Gastrocnemius medialis (tissue), 4 donors: ENCODE measurements around the gene CNPY3. TPM values are rescaled to one million over a fixed set of nuclear protein-coding genes. Genes with fewer than 3 reads are reported as not detected.

Experiments
- ATAC-seq, 2 donors: fragments of 150-250 bp; one replicate each; pipeline ENCODE4 v1.9.1; 2016
- DNase-seq, 2 donors: peaks; one replicate each; pipeline ENCODE4 v3.0.0-alpha.2; 2019
- H3K27ac ChIP-seq, 4 donors: fragments of 200-600 bp; sonication (generic); 1 replicate in 1 of 4; 2 replicates in 3 of 4; pipeline ENCODE4 v1.5.1; 2016 to 2018; ENCODE audit warnings: mild to moderate bottlenecking in 2 of 4, moderate library complexity in 1 of 4
- H3K27me3 ChIP-seq, 3 donors: fragments of 200-600 bp; sonication (generic) in 2 of 3; 1 replicate in 1 of 3; 2 replicates in 2 of 3; pipeline versions ENCODE4 v1.5.1 to v1.6.0; 2016 to 2019; ENCODE audit warnings: mild to moderate bottlenecking in 1 of 3, moderate library complexity in 1 of 3
- H3K36me3 ChIP-seq, 2 donors: fragments of 200-600 bp; sonication (generic) in 1 of 2; one replicate each; pipeline ENCODE4 v1.5.1; 2017 to 2018
- H3K4me1 ChIP-seq, 2 donors: fragments of 200-600 bp; sonication (generic) in 1 of 2; one replicate each; pipeline ENCODE4 v1.5.1; 2016 to 2017; ENCODE audit warnings: mild to moderate bottlenecking in 2 of 2
- H3K4me3 ChIP-seq, 4 donors: fragments of 200-600 bp; sonication (generic) in 3 of 4; 1 replicate in 1 of 4; 2 replicates in 3 of 4; pipeline ENCODE4 v1.5.1; 2016 to 2019; ENCODE audit warnings: mild to moderate bottlenecking in 2 of 4
- H3K9me3 ChIP-seq, 3 donors: fragments of 200-600 bp; sonication (generic) in 2 of 3; 1 replicate in 1 of 3; 2 replicates in 2 of 3; pipeline ENCODE4 v1.5.1; 2016 to 2019
- CTCF ChIP-seq, 5 experiments: fragments of 450-650 bp in 3 of 5; fragments of 200-600 bp in 2 of 5; sonication (generic) in 2 of 5; IDR thresholded peaks in 4 of 5; conservative IDR thresholded peaks in 1 of 5; 1 replicate in 4 of 5; 2 replicates in 1 of 5; pipeline ENCODE4 v1.5.1; 2016 to 2019; ENCODE audit warnings: antibody characterized with exemption in 5 of 5, mild to moderate bottlenecking in 3 of 5, moderate library complexity in 3 of 5
- POLR2A ChIP-seq, 2 donors: fragments of 450-650 bp; IDR thresholded peaks; one replicate each; pipeline ENCODE4 v1.6.1; 2017; ENCODE audit warnings: antibody characterized with exemption in 2 of 2, mild to moderate bottlenecking in 2 of 2, moderate library complexity in 2 of 2
- in situ Hi-C, 4 donors: fragments of 200-750 bp; cut with MboI; loops; one replicate each; pipeline versions ENCODE4 v1.15.0 to v1.8.0; 2017; ENCODE audit warnings: low sequenced_read_pairs in 4 of 4
- intact Hi-C: fragments of 100-400 bp; cut with DNase I; formaldehyde crosslinking; loops from one replicate; pipeline ENCODE4 v1.15.1; 2023; ENCODE audit warnings: low total_unique reads
- total RNA-seq, 4 donors: library from RNA; depleted of rRNA; stranded (reverse); fragments of >200 nt; gene quantifications; one replicate each; pipeline versions ENCODE4 v1.1.0 to v1.2.3, GENCODE V29; 2016

CNPY3 gene
- total RNA-seq, 4 donors from 2014 or later = 7.1 to 13.5 (median 9.3) TPM

GRCh38 chr6:42916288-42916687 lies 13.0 kb upstream of the CNPY3 start:
- no peak for TF ChIP-seq POLR2A (IDR thresholded peaks at IDR 0.05)
- TF ChIP-seq CTCF (IDR thresholded peaks at IDR 0.05 in 4 of 5, conservative IDR thresholded peaks at IDR 0.05 in 1 of 5) = no peak
- H3K36me3 ChIP-seq = no peaks in the 10 kb centered on the region
- ATAC-seq (no peak), DNase-seq (no peak)
- peaks cover 7 to 15% (median 10%) of the 10 kb centered on the region in 3 donors for H3K27me3 ChIP-seq
- peaks cover 0 to 2% of the 10 kb centered on the region in 2 donors for H3K4me1 ChIP-seq
- no peak overlapping the region for H3K27ac ChIP-seq
- in situ Hi-C loops (loop anchor here in 1 of 4 donors (25.0 kb wide), 1 partner anchor 421 kb away; no protein-coding TSS in a partner anchor), intact Hi-C loops (no loop called here)
- no peak overlapping the region for H3K4me3 ChIP-seq
- no peaks in the 10 kb centered on the region for H3K9me3 ChIP-seq

- Histone ChIP-seq H3K4me3 (no peak overlapping the region), H3K9me3 (no peaks in the 10 kb centered on the region), H3K4me1 (no peaks in the 10 kb centered on the region), H3K27ac (no peak overlapping the region), H3K27me3 (no peaks in the 10 kb centered on the region), H3K36me3 (no peaks in the 10 kb centered on the region)
- no peak for DNase-seq
- TF ChIP-seq POLR2A (IDR thresholded peaks at IDR 0.05) = no peak
- TF ChIP-seq CTCF (IDR thresholded peaks at IDR 0.05 in 4 of 5, conservative IDR thresholded peaks at IDR 0.05 in 1 of 5) = no peak
- in situ Hi-C loops (loop anchor here in 1 of 4 donors (25.0 kb wide), 1 partner anchor 416 kb away; no protein-coding TSS in a partner anchor), intact Hi-C loops (no loop called here)
- ATAC-seq = no peak
Measured at GRCh38 chr6:42921801-42922200, 7.5 kb upstream of the CNPY3 start.

- intact Hi-C loops = no loop called here
- H3K9me3 ChIP-seq = no peaks in the 10 kb centered on the region
- H3K36me3 ChIP-seq = no peaks in the 10 kb centered on the region
- ATAC-seq (no peak), DNase-seq (no peak)
- peaks cover 3 to 5% of the 10 kb centered on the region in 2 donors for H3K4me1 ChIP-seq
- no peak overlapping the region for H3K4me3 ChIP-seq
- no peak overlapping the region for H3K27ac ChIP-seq
- in situ Hi-C loops = loop anchor here in 1 of 4 donors (25.0 kb wide), 1 partner anchor 414 kb away; no protein-coding TSS in a partner anchor
- TF ChIP-seq POLR2A (IDR thresholded peaks at IDR 0.05) (no peak), CTCF (IDR thresholded peaks at IDR 0.05 in 4 of 5, conservative IDR thresholded peaks at IDR 0.05 in 1 of 5) (no peak)
- no peaks in the 10 kb centered on the region for H3K27me3 ChIP-seq
Measured at GRCh38 chr6:42923666-42924065, 5.6 kb upstream of the CNPY3 start.

- H3K27ac ChIP-seq = no peak overlapping the region
- no peaks in the 10 kb centered on the region for H3K9me3 ChIP-seq
- intact Hi-C loops (no loop called here), in situ Hi-C loops (no loop called here)
- H3K4me3 ChIP-seq = no peak overlapping the region
- TF ChIP-seq CTCF (IDR thresholded peaks at IDR 0.05 in 4 of 5, conservative IDR thresholded peaks at IDR 0.05 in 1 of 5) = no peak
- TF ChIP-seq POLR2A (IDR thresholded peaks at IDR 0.05) = no peak
- DNase-seq (no peak), ATAC-seq (no peak)
- H3K4me1 ChIP-seq = peaks cover 10 to 13% of the 10 kb centered on the region in 2 donors
- H3K27me3 ChIP-seq = no peaks in the 10 kb centered on the region
- H3K36me3 ChIP-seq = no peaks in the 10 kb centered on the region
Measured at GRCh38 chr6:42925248-42925857, 3.9 kb upstream of the CNPY3 start.
